Jurkat, Clone E6-1 (cell line): ENCODE measurements around the gene MAF.

Source experiments
- DNase-seq: peaks from one replicate; pipeline ENCODE4 v3.0.0-alpha.2; 2011; ENCODE audit warnings: low read depth, low spot score
- H3K4me3 ChIP-seq: 2 replicates; pipeline ENCODE4 v1.5.1; 2011; ENCODE audit warnings: mild to moderate bottlenecking, low read length, control low read depth, moderate library complexity

The MAF gene

GRCh38 chr16:79595931-79596450 lies 4.5 kb downstream of the MAF start:
- H3K4me3 ChIP-seq: no peak overlapping the region

DNA sequence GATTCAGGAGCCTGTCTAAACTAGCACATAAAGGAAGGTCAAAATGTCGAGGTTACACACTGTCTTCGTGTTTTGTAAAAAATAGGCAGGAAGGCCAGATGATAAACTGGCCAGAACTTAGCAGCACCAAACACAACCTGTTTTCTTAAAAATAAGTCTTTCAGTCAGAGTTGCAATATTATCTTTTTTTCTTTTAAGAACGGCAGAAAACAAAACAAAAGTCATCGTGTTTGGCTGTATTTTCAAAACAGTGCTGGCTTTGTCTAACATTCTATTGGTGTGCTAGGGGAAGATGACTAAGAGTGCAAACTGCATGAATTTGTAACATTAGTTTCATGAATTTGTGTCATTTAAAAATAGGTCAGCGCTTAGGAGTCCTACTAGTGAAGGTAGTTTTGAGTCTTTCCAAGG lies 5.3 kb downstream of the MAF start:
- no peak for DNase-seq
- no peak overlapping the region for H3K4me3 ChIP-seq

More at GRCh38 chr16:79595931-79596450, 4.5 kb downstream of the MAF start:
- DNase-seq: no peak

DNA sequence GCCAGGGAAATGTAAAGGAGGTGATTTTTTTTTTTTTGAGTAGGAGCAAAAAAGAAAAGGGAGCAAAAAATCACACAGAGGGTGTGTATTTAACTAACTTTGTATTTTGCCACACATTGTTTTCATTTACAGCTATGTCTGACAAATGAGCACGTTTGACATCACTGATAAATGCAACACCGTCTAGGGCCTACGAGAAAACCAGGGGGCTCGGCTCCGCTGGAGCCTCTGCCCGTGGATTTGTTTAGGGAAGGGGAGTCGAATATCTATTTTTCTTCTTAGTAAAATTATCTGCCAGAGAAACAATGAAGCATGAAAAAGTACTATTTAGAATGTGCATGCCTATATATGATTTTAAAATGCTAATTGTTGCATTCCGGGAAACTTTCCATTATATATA lies 6.8 kb downstream of the MAF start:
- no peak overlapping the region for H3K4me3 ChIP-seq
- DNase-seq: no peak

DNA sequence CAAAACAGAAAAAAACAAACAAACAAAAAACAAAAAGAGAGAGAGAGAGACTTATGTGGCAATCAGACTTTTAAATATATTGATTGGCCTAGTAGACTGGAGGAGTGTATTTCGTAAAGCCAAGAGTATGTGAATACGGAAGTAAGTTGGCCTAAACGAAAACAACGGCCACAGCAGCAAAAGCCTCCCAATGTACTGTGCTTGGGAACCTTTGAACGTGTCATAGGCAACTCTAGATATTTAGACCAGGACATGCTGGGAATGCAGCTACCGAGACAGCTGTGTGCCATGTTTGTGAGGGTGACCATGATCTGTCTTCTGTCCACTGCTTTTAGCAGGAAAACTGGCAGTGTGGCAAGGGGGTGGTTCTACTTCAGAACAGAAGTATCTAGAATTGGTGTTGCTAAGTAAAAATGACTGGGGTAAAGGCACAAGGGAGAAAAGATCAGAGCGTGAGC lies 7.4 kb downstream of the MAF start:
- no peak for DNase-seq
- no peak overlapping the region for H3K4me3 ChIP-seq

DNA sequence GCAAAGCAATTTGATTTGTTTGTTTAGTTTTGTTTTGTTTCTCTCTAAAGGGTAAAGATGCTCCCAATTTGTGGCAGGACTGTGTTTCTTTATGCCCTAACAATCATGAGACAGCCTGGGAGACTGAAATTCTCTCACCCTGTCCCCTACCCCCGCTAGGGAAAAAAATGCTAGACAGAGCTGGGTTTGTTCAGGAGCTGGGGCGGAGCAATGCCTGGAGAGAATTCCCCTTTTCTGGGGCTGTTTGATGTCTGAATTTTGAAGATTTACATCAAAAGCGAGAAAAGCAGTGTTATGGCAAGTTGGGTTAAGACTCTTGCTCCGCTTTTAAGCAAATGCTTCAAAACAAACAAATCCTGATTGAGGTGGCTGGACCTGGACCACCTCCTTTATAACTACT lies 8.4 kb downstream of the MAF start:
- H3K4me3 ChIP-seq: no peak overlapping the region
- no peak for DNase-seq

GRCh38 chr16:79589601-79590102 lies 10.9 kb downstream of the MAF start:
- DNase-seq: no peak
- H3K4me3 ChIP-seq: no peak overlapping the region

- H3K4me3 ChIP-seq: no peak overlapping the region
- DNase-seq: no peak
Observed at GRCh38 chr16:79587897-79588296, 12.6 kb downstream of the MAF start.

DNA sequence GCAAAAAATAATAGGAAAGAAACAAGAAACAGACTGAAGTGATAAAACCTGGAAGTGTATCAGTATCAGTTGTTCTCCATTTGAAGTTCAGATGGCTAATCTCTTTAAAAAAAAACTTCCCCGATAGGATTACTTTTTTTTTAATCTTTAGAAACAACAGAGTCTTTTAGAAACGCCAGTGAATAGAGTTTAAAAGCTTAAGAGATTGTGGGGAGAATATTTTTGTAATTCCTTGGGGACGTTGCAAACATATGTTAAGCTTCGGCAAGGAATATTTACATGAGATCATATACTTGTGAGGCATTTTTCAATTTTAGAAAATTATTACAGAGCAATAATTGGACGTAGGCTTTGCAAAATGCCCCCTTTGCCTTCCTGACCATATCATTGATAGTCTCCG lies 13.2 kb downstream of the MAF start:
- no peak overlapping the region for H3K4me3 ChIP-seq
- DNase-seq: no peak

DNA sequence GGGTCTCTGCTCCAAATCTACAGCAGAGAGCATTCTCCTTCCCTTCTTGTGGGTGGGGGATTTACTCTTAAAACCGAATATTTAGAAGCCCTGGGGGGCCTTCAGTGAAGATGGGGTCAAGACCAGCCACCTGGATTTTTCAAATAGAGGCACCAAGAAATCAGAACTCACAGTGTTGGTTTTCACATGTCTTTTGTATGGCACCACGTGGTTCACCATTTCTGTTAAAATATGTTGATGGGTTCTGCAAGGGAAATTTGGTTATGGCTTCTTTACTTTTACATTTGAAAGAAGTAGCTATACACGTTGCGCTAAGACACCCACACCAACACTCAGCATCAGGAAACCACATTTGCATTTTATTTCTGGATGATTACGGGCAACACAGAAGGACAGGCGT lies 17.7 kb downstream of the MAF start:
- DNase-seq: no peak
- no peak overlapping the region for H3K4me3 ChIP-seq

- no peak for DNase-seq
- H3K4me3 ChIP-seq: no peak overlapping the region
Observed at GRCh38 chr16:79580453-79581191, 19.9 kb downstream of the MAF start.

DNA sequence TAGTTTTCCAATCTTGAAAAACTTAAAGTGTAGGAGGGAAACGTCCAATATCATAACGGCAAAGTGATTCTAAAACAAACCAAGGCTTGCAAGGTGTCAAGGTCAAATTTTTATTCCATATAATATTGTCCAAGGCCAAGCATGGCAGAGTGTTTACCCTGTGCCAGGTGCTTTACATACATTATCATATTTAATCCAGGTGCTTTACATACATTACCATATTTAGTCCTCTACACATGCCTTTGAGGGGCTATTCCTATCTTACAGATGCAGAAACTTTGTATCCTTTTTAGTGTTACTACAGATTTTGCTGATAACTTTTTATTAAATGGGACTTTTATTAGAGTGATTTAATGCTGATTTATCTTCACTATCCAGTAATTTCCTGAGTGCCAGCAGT lies 23.9 kb downstream of the MAF start:
- DNase-seq: no peak
- H3K4me3 ChIP-seq: no peak overlapping the region

DNA sequence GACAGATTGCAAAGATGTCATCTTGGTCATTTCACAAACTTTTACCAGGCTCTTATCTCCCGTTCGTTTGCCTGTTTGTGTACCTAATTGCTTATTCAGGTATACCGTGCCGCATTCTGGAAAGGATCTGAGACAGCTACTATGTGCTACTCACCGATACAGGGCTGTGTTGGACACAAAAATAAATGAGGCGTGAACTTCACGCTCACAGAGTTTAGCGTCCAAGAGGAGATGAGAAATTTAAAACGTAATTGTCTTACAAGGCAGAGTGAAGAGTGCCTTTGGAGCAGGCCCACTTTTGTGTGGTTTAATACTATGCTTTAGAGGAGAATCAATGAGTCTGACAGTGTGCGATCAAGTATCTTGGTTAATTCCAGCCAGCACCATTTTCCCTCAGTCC lies 26.7 kb downstream of the MAF start:
- no peak overlapping the region for H3K4me3 ChIP-seq
- no peak for DNase-seq

GRCh38 chr16:79573071-79573470 lies 27.5 kb downstream of the MAF start:
- no peak for DNase-seq
- H3K4me3 ChIP-seq: no peak overlapping the region

DNA sequence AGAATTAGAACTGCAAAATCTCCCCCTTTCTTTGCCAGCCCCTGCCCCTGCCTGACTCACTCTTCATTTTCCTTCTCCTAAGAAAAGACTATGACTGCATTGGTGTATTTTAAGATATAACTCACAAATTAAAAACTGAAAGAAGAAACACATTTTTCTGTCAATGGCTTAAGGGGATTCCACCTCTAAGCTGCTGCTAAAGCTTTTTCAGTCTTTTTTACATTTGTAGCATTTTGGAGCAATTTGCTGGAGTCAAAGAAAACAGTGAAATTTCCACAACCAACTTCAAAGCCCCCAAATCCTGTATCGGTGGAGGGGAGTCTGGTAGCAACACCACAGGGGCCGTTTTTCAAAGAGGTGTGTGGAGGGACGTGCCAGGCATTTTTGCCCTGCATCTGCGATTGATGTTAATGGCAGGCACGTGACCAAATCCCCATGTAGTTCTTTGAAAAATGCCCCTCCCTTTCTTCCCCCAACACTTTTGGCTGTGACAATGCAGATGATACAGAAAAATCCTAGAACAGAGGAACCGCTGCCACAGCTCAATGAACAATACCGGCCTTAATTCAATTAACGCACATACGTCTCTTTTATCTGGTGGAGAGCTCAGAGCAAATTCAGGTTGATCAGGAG lies 28.5 kb downstream of the MAF start:
- DNase-seq: no peak
- no peak overlapping the region for H3K4me3 ChIP-seq

GRCh38 chr16:79571065-79571902 lies 29.3 kb downstream of the MAF start:
- H3K4me3 ChIP-seq: no peak overlapping the region
- DNase-seq: no peak

GRCh38 chr16:79564671-79565107 lies 35.8 kb downstream of the MAF start:
- DNase-seq: no peak
- H3K4me3 ChIP-seq: no peak overlapping the region

DNA sequence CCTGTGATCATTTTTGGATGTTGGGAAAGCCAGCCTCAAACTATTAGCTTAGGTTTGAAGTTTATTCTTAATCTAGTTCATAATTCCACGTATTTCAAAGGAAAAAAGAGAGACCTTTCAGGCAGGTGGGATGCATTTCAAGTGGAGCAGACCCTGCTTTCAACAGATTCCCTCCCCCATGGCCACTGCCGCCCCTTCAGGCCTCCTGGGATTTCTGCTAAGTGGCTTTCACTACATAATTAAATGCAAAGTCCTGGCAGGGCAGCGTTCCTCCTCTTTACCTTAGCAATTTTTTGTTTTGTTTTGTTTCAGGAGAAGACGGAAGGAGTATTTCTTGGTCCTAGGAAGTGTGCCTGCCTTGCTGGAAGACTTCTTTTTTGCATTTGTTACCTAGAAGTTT lies 36.6 kb downstream of the MAF start:
- H3K4me3 ChIP-seq: no peak overlapping the region
- DNase-seq: no peak

DNA sequence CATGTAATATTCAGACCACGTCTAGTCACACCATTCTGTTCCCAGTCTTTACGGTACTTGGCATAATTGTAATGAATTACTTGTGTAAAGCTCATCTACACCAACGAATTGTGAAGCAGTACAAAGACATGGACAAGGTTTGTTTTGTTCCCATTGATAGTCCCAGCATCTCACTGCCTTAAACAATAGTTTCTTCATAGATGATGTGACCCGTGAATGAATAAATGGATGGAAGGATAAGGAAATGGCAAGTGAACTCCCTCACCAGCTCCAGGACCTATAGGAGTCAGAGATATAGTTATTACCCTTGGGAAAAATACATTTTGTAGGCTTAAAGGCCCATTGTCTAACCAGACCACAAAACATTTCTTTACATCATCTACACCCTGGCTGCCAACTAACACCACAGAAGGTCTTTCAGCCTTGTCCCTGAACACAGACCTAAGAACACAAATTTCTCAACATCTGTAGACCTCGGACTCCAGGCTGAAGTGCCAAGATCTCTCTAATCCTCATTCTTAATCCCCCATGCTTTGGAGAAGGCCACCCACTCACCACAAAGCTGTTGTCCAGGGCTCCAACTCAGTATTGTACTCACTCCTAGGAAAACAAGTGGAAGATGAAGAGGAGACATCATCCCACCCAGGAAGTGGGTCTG lies 38.2 kb downstream of the MAF start:
- DNase-seq: no peak
- no peak overlapping the region for H3K4me3 ChIP-seq

DNA sequence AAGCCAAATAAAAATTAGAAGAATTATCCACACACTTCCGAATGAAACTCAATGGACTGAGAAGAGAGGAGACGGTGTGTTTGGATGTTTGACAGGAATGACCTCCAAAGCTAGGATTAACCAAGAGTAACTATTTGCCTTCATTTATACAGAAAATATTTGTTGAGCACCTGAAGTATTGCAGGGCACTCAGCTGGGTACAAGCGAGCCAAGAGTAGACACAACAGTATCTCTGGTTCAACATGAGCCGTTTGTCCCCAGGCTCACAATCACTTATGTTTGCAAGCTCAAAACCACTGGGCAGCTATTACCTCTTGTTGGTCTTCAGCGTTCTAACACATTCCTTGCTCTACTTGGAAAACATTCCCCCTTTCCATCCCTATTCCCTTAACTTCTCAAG lies 38.8 kb downstream of the MAF start:
- no peak for DNase-seq

More for the DNA sequence above, 38.8 kb downstream of the MAF start:
- H3K4me3 ChIP-seq: no peak overlapping the region
